Measurements from ENCODE around the gene CAMK1D. TPM values are rescaled to one million over a fixed set of nuclear protein-coding genes. Genes with fewer than 3 reads are reported as not detected.
"Not testable (repeated sequence)": the region's sequence is repeated elsewhere in the genome, so short reads cannot be mapped to it uniquely, and the experiment has no call there.

CAMK1D gene
- total RNA-seq, 1 experiment from 2014 or later: 11.0 TPM

- no peak for DNase-seq (ENCODE audit: low read depth)
- in situ Hi-C loops (cut with HindIII; ENCODE audit: low pct_unique_long_range_greater_than_20kb, low sequenced_read_pairs): no loop called here
These were observed 11.6 kb upstream of the CAMK1D start for GRCh38 chr10:12337453-12338372.

- in situ Hi-C loops (cut with HindIII; ENCODE audit: low pct_unique_long_range_greater_than_20kb, low sequenced_read_pairs): no loop called here
These were observed 10.4 kb upstream of the CAMK1D start for GRCh38 chr10:12338981-12339380.

GRCh38 chr10:12340371-12340770 is 9.0 kb upstream of the CAMK1D start:
- no peak for DNase-seq (ENCODE audit: low read depth)
- in situ Hi-C loops (cut with HindIII; ENCODE audit: low pct_unique_long_range_greater_than_20kb, low sequenced_read_pairs): no loop called here

More at GRCh38 chr10:12338981-12339380, 10.4 kb upstream of the CAMK1D start:
- no peak for DNase-seq (ENCODE audit: low read depth)

- no peak for DNase-seq (ENCODE audit: low read depth)
- in situ Hi-C loops (cut with HindIII; ENCODE audit: low pct_unique_long_range_greater_than_20kb, low sequenced_read_pairs): no loop called here
These were observed 8.4 kb upstream of the CAMK1D start for GRCh38 chr10:12340937-12341336.

- DNase-seq (ENCODE audit: low read depth): no peak
- in situ Hi-C loops (cut with HindIII; ENCODE audit: low pct_unique_long_range_greater_than_20kb, low sequenced_read_pairs): no loop called here
These were observed 7.8 kb upstream of the CAMK1D start for GRCh38 chr10:12341526-12341925.

- in situ Hi-C loops (cut with HindIII; ENCODE audit: low pct_unique_long_range_greater_than_20kb, low sequenced_read_pairs): no loop called here
- DNase-seq (ENCODE audit: low read depth): no peak
These were observed 4.8 kb upstream of the CAMK1D start for GRCh38 chr10:12344375-12345110.

- in situ Hi-C loops (cut with HindIII; ENCODE audit: low pct_unique_long_range_greater_than_20kb, low sequenced_read_pairs): no loop called here
- DNase-seq (ENCODE audit: low read depth): no peak
These were observed 2.6 kb upstream of the CAMK1D start for GRCh38 chr10:12346707-12347106.

- in situ Hi-C loops (cut with HindIII; ENCODE audit: low pct_unique_long_range_greater_than_20kb, low sequenced_read_pairs): no loop called here
- peak; percentile 39 for DNase-seq (ENCODE audit: low read depth)
These were observed 965 bp upstream of the CAMK1D start for GRCh38 chr10:12348294-12348869.

- no peak for DNase-seq (ENCODE audit: low read depth)
- in situ Hi-C loops (cut with HindIII; ENCODE audit: low pct_unique_long_range_greater_than_20kb, low sequenced_read_pairs): no loop called here
These were observed 351 bp downstream of the CAMK1D start for GRCh38 chr10:12349629-12350166.

GRCh38 chr10:12350167-12350872 is 973 bp downstream of the CAMK1D start:
- DNase-seq (ENCODE audit: low read depth): peak; percentile 65
- in situ Hi-C loops (cut with HindIII; ENCODE audit: low pct_unique_long_range_greater_than_20kb, low sequenced_read_pairs): no loop called here

GRCh38 chr10:12350925-12351324 is 1.6 kb downstream of the CAMK1D start:
- in situ Hi-C loops (cut with HindIII; ENCODE audit: low pct_unique_long_range_greater_than_20kb, low sequenced_read_pairs): no loop called here
- no peak for DNase-seq (ENCODE audit: low read depth)

GRCh38 chr10:12351447-12351846 is 2.1 kb downstream of the CAMK1D start:
- in situ Hi-C loops (cut with HindIII; ENCODE audit: low pct_unique_long_range_greater_than_20kb, low sequenced_read_pairs): no loop called here

GRCh38 chr10:12351889-12352288 is 2.5 kb downstream of the CAMK1D start:
- in situ Hi-C loops (cut with HindIII; ENCODE audit: low pct_unique_long_range_greater_than_20kb, low sequenced_read_pairs): no loop called here
- no peak for DNase-seq (ENCODE audit: low read depth)

More at GRCh38 chr10:12351447-12351846, 2.1 kb downstream of the CAMK1D start:
- DNase-seq (ENCODE audit: low read depth): no peak

- in situ Hi-C loops (cut with HindIII; ENCODE audit: low pct_unique_long_range_greater_than_20kb, low sequenced_read_pairs): no loop called here
- DNase-seq (ENCODE audit: low read depth): no peak
These were observed 4.3 kb downstream of the CAMK1D start for GRCh38 chr10:12353399-12354242.

- in situ Hi-C loops (cut with HindIII; ENCODE audit: low pct_unique_long_range_greater_than_20kb, low sequenced_read_pairs); DNase-seq (ENCODE audit: low read depth): not testable (repeated sequence)
These were observed 5.3 kb downstream of the CAMK1D start for GRCh38 chr10:12354696-12355095.

GRCh38 chr10:12355384-12355783 is 6.0 kb downstream of the CAMK1D start:
- no peak for DNase-seq (ENCODE audit: low read depth)
- in situ Hi-C loops (cut with HindIII; ENCODE audit: low pct_unique_long_range_greater_than_20kb, low sequenced_read_pairs): no loop called here

- no peak for DNase-seq (ENCODE audit: low read depth)
- in situ Hi-C loops (cut with HindIII; ENCODE audit: low pct_unique_long_range_greater_than_20kb, low sequenced_read_pairs): no loop called here
These were observed 8.3 kb downstream of the CAMK1D start for GRCh38 chr10:12357525-12358151.

Measured in Caki2 (cell line).